GM12873 (cell line): ENCODE results near the gene HNRNPLL.

Source experiments
- TF ChIP-seq, protein P1 (sequence below): IDR thresholded peaks from 2 replicates; pipeline ENCODE4 v1.5.1; 2012; ENCODE audit warnings: low read depth, mild to moderate bottlenecking, moderate library complexity, low read length, control low read depth; ENCODE audit not compliant: insufficient read depth; ENCODE audit errors: missing control alignments

Gene HNRNPLL

DNA sequence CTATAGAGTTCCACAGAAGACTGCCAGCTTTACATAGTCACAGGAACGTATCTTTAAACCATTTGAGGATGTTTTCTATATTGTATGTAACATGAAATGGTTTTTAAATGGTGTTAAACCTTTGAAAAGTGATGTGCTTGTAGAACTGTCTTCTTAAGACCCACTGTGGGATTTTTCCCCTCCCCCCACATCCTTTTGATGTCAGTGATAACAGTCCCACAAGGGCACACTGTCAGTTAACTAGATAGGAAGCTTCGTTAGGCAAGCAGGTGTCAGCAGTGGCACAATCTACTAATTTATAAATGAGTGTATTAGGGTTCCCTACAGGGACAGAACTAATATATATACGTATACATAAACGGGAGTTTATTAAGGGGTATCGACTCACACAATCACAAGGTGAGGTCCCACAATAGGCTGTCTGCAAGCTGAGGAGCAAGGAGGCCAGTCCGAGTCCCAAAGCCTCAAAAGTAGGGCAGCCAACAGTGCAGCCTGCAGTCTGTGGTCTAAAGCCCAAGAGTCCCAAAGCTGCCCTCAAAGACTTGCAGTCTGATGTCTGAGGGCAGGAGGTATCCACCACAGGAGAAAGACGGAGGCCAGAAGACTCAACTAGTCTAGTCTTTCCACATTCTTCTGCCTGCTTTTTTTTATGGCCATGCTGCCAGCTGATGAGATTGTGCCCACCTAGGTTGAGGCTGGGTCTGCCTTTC is 23.8 kb upstream of the HNRNPLL start:
- TF ChIP-seq, protein P1, sequence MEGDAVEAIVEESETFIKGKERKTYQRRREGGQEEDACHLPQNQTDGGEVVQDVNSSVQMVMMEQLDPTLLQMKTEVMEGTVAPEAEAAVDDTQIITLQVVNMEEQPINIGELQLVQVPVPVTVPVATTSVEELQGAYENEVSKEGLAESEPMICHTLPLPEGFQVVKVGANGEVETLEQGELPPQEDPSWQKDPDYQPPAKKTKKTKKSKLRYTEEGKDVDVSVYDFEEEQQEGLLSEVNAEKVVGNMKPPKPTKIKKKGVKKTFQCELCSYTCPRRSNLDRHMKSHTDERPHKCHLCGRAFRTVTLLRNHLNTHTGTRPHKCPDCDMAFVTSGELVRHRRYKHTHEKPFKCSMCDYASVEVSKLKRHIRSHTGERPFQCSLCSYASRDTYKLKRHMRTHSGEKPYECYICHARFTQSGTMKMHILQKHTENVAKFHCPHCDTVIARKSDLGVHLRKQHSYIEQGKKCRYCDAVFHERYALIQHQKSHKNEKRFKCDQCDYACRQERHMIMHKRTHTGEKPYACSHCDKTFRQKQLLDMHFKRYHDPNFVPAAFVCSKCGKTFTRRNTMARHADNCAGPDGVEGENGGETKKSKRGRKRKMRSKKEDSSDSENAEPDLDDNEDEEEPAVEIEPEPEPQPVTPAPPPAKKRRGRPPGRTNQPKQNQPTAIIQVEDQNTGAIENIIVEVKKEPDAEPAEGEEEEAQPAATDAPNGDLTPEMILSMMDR: no peak

DNA sequence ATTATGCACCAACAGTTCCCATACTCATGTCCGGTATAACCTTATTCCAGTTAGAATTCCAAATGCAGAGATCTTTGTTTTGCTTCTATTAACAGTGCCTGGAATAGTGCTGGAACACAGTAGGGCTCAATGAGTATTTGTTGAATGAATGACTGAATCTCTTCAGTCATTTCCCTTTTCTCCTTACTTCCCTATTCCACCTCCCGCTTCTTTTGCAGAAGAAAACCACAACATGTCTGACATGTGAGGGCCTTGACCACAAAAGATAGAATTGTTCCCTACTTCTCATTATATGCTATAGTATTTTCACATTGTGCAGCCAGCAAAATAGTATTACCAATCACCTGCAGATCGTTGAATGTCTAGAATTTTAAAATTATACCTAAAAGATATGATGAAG is 19.5 kb upstream of the HNRNPLL start:
- TF ChIP-seq, protein P1: no peak

DNA sequence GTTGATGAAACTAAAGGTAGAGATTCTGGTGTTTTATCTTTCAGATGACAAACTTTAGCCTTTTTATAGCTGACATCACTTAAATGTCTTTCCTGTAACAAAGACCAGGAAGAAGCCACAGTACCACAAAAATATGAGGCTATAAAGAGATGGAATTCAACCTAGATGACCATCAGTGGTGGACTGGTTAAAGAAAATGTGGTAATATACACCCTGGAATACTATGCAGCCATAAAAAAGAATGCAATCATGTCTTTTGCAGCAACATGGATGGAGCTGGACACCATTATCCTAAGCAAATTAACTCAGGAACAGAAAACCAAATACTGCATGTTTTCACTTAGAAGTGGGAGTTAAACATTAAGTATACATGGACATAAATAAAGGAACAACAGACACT is 18.3 kb upstream of the HNRNPLL start:
- TF ChIP-seq, protein P1: no peak

DNA sequence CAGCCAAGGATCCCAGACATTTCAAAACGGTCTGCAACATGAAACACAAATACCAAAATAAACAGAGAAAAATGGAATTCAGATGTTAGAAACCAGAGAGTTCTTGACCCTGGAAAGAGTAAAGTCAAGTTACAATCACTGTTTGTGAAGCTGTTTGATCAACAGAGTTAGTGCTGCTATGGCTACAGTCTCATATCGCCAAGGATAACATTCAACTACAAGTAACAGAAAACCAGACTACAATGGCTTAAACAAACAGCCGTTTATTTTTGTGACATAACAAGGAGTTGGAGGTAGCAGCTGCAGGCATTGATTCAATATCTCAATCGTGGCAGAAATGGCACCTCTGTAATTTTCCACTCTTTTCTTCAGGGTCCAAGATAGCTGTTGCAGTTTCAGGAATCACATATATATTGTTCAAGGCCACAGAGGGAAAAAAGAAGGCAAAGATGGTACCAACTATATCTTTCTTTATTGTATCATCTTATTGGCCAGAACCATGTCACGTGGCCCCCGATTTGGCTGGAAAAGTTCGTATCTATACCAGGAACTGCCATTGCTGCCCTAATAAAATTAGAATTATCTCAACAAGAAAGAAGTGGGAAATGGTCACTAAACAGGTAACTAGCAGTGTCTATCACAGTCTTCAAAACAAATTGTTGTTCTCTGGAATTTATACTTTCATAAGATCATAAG is 17.7 kb upstream of the HNRNPLL start:
- TF ChIP-seq, protein P1: no peak

DNA sequence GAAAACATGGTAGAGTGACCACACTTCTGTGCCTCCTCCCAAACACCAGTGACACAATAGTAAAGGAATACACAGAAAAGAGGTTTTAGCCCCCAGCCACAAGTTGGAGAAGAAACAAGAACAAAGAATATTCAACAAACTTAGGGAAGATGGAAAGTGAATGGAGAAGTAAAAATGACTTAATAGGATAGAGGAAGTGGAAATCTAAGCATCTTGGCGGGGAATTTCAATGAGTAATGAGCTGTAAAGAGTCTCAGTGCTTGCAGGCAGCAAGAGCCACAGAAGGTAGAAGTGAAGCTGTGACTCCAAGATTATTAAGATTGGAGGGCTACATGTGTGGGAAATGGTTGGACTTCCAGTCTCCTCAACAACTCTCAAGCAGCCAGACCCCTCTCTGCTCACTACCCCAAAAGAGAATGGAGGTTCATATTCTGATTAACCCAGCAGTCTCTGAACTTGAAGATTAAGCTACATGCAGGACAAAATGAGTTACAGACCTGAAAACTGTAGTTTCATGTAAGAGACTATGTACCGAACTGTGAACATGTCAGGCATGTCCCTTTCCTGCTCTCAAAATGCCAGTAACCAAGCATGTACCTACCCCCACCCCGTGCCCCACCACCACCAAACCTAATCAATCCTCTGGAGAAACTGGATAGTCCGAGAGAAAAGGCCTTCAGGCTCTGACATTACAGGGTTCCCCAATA is 16.9 kb upstream of the HNRNPLL start:
- TF ChIP-seq, protein P1: no peak

DNA sequence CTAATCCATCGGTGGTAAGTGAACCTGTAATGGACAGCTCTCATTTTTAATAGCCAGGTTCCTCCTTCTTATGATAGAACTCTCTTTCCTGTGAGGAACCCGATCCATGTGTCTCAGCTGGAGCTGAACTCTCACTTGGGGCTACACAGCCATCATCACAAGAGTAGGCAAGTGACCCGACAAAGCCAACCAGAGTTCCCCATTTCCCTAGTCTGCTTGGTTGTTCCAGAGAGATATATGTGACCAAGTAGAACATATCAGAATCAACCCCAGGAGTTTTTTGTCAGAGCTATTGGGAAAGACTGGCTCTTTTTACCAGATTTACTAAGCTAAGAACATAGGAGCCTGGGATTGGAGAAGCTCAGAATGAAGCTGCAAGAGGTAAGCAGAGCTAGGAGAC is 14.6 kb upstream of the HNRNPLL start:
- TF ChIP-seq, protein P1: no peak

DNA sequence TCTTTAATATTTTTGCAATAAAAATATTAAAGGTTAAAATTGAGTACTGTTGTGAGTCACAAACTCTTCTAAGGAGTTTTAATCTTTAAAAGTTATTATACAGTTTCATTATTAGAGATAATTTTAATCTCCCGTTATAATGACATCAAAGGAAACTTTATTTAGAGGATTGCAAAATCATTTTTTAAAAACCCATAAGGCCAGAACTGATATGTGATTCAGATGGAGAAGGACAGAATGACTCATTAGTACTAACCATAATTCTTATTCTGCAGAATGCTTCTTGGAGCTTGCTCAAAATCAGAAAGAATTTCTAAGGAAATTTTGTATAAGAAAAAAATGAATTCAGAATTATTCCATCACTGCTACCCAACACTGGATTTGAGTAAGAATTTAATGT is 12.5 kb upstream of the HNRNPLL start:
- TF ChIP-seq, protein P1: no peak
